Fibroblast of lung (primary cell): ENCODE data around the gene KIF1B.

ENCODE experiments used
- EZH2 ChIP-seq: IDR thresholded peaks from 2 replicates; pipeline ENCODE4 v1.5.1; 2012; ENCODE audit warnings: low read length, control low read depth, mild to moderate bottlenecking; ENCODE audit errors: missing control alignments
- TF ChIP-seq, protein P1 (sequence below), 2 donors: IDR thresholded peaks in 1 of 2; conservative IDR thresholded peaks in 1 of 2; 1 replicate in 1 of 2; 2 replicates in 1 of 2; pipeline ENCODE4 v1.5.1; 2011 to 2012; ENCODE audit warnings: low read length in 2 of 2, control low read depth in 1 of 2, inconsistent platforms in 1 of 2, low read depth in 1 of 2, mild to moderate bottlenecking in 1 of 2

GRCh38 chr1:10386761-10387676 is 176.6 kb downstream of the KIF1B start:
- TF ChIP-seq, protein P1, sequence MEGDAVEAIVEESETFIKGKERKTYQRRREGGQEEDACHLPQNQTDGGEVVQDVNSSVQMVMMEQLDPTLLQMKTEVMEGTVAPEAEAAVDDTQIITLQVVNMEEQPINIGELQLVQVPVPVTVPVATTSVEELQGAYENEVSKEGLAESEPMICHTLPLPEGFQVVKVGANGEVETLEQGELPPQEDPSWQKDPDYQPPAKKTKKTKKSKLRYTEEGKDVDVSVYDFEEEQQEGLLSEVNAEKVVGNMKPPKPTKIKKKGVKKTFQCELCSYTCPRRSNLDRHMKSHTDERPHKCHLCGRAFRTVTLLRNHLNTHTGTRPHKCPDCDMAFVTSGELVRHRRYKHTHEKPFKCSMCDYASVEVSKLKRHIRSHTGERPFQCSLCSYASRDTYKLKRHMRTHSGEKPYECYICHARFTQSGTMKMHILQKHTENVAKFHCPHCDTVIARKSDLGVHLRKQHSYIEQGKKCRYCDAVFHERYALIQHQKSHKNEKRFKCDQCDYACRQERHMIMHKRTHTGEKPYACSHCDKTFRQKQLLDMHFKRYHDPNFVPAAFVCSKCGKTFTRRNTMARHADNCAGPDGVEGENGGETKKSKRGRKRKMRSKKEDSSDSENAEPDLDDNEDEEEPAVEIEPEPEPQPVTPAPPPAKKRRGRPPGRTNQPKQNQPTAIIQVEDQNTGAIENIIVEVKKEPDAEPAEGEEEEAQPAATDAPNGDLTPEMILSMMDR (conservative IDR thresholded peaks at IDR 0.05 in 1 of 2, IDR thresholded peaks at IDR 0.05 in 1 of 2; ENCODE audit: low read depth in 1 of 2, low read length in 2 of 2), result no peak
- no peak for TF ChIP-seq EZH2
